Stomach smooth muscle (tissue), 2 donors: Measurements from ENCODE around the gene POMT1.
"Not testable (repeated sequence)": the region's sequence is repeated elsewhere in the genome, so short reads cannot be mapped to it uniquely, and the experiment has no call there.

Experiments
- H3K27ac ChIP-seq: one replicate; pipeline ENCODE4 v1.7.0; 2013; ENCODE audit warnings: mild to moderate bottlenecking, low read length, inconsistent platforms
- H3K27me3 ChIP-seq, 2 donors: one replicate each; pipeline ENCODE4 v1.7.0; 2013; ENCODE audit warnings: low read length in 2 of 2; ENCODE audit not compliant: insufficient read depth in 2 of 2, control insufficient read depth in 1 of 2
- H3K36me3 ChIP-seq, 2 donors: one replicate each; pipeline ENCODE4 v1.7.0; 2013; ENCODE audit warnings: low read length in 2 of 2; ENCODE audit not compliant: control insufficient read depth in 2 of 2, insufficient read depth in 2 of 2
- H3K4me1 ChIP-seq: one replicate; pipeline ENCODE4 v1.7.0; 2013; ENCODE audit warnings: low read length; ENCODE audit not compliant: control insufficient read depth, insufficient read depth
- H3K4me3 ChIP-seq, 2 donors: one replicate each; pipeline ENCODE4 v1.7.0; 2013; ENCODE audit warnings: low read length in 2 of 2
- H3K9ac ChIP-seq, 2 donors: one replicate each; pipeline ENCODE4 v1.7.0; 2013; ENCODE audit warnings: low read length in 2 of 2, mild to moderate bottlenecking in 1 of 2
- H3K9me3 ChIP-seq, 2 donors: one replicate each; pipeline ENCODE4 v1.7.0; 2013; ENCODE audit warnings: low read length in 2 of 2; ENCODE audit not compliant: control insufficient read depth in 2 of 2
- donor health status: healthy.
- donor health status: Pancreatic carcinoma.

Gene POMT1

GRCh38 chr9:131469356-131469755 lies 33.4 kb upstream of the POMT1 start:
- H3K27ac ChIP-seq: no peak overlapping the region
- peaks cover 72 to 76% of the 10 kb centered on the region in 2 donors for H3K36me3 ChIP-seq
- no peak overlapping the region for H3K4me3 ChIP-seq
- H3K9me3 ChIP-seq: no peaks in the 10 kb centered on the region
- H3K9ac ChIP-seq: no peak overlapping the region
- H3K27me3 ChIP-seq: no peaks in the 10 kb centered on the region
- H3K4me1 ChIP-seq: no peaks in the 10 kb centered on the region

GRCh38 chr9:131469951-131470350 lies 32.8 kb upstream of the POMT1 start:
- Histone ChIP-seq H3K27ac (no peak overlapping the region), H3K36me3 (peaks cover 72 to 76% of the 10 kb centered on the region in 2 donors), H3K9me3 (no peaks in the 10 kb centered on the region), H3K4me3 (no peak overlapping the region), H3K27me3 (no peaks in the 10 kb centered on the region), H3K9ac (no peak overlapping the region), H3K4me1 (no peaks in the 10 kb centered on the region)

- H3K4me3 ChIP-seq: no peak overlapping the region
- H3K9ac ChIP-seq: no peak overlapping the region
- H3K36me3 ChIP-seq: peaks cover 72 to 76% of the 10 kb centered on the region in 2 donors
- no peaks in the 10 kb centered on the region for H3K9me3 ChIP-seq
- H3K4me1 ChIP-seq: no peaks in the 10 kb centered on the region
- no peaks in the 10 kb centered on the region for H3K27me3 ChIP-seq
- no peak overlapping the region for H3K27ac ChIP-seq
These were observed 32.1 kb upstream of the POMT1 start for GRCh38 chr9:131470581-131470991.

- not testable (repeated sequence) for H3K4me3 ChIP-seq, H3K27me3 ChIP-seq, H3K27ac ChIP-seq, H3K9ac ChIP-seq, H3K9me3 ChIP-seq, H3K4me1 ChIP-seq
- H3K36me3 ChIP-seq: peaks cover 77 to 81% of the 10 kb centered on the region in 2 donors
These were observed 30.6 kb upstream of the POMT1 start for GRCh38 chr9:131472085-131472484.

- no peak overlapping the region for H3K9ac ChIP-seq
- H3K4me3 ChIP-seq: no peak overlapping the region
- no peaks in the 10 kb centered on the region for H3K27me3 ChIP-seq
- no peaks in the 10 kb centered on the region for H3K4me1 ChIP-seq
- peaks cover 76 to 81% of the 10 kb centered on the region in 2 donors for H3K36me3 ChIP-seq
- no peaks in the 10 kb centered on the region for H3K9me3 ChIP-seq
- no peak overlapping the region for H3K27ac ChIP-seq
These were observed 29.4 kb upstream of the POMT1 start for GRCh38 chr9:131473198-131473885.

- no peak overlapping the region for H3K9ac ChIP-seq
- no peaks in the 10 kb centered on the region for H3K9me3 ChIP-seq
- H3K36me3 ChIP-seq: peaks cover 77 to 80% of the 10 kb centered on the region in 2 donors
- H3K27ac ChIP-seq: no peak overlapping the region
- no peaks in the 10 kb centered on the region for H3K27me3 ChIP-seq
- no peak overlapping the region for H3K4me3 ChIP-seq
- no peaks in the 10 kb centered on the region for H3K4me1 ChIP-seq
These were observed 28.8 kb upstream of the POMT1 start for GRCh38 chr9:131473891-131474290.

GRCh38 chr9:131474711-131475110 lies 28.0 kb upstream of the POMT1 start:
- Histone ChIP-seq H3K4me1 (no peaks in the 10 kb centered on the region), H3K9me3 (no peaks in the 10 kb centered on the region), H3K27ac (no peak overlapping the region), H3K27me3 (no peaks in the 10 kb centered on the region), H3K36me3 (peaks cover 80 to 83% of the 10 kb centered on the region in 2 donors), H3K4me3 (no peak overlapping the region), H3K9ac (no peak overlapping the region)

GRCh38 chr9:131475111-131475955 lies 27.4 kb upstream of the POMT1 start:
- Histone ChIP-seq H3K4me3 (no peak overlapping the region), H3K9me3 (no peaks in the 10 kb centered on the region), H3K27ac (no peak overlapping the region), H3K27me3 (no peaks in the 10 kb centered on the region), H3K36me3 (peaks cover 79 to 82% of the 10 kb centered on the region in 2 donors), H3K9ac (no peak overlapping the region), H3K4me1 (no peaks in the 10 kb centered on the region)

- no peaks in the 10 kb centered on the region for H3K27me3 ChIP-seq
- no peaks in the 10 kb centered on the region for H3K4me1 ChIP-seq
- peaks cover 71 to 79% of the 10 kb centered on the region in 2 donors for H3K36me3 ChIP-seq
- H3K27ac ChIP-seq: no peak overlapping the region
- H3K9ac ChIP-seq: no peak overlapping the region
- no peaks in the 10 kb centered on the region for H3K9me3 ChIP-seq
- H3K4me3 ChIP-seq: no peak overlapping the region
These were observed 26.6 kb upstream of the POMT1 start for GRCh38 chr9:131475956-131476776.

- Histone ChIP-seq H3K4me1 (no peaks in the 10 kb centered on the region), H3K27me3 (no peaks in the 10 kb centered on the region), H3K4me3 (no peak overlapping the region), H3K36me3 (peaks cover 67 to 77% of the 10 kb centered on the region in 2 donors), H3K27ac (no peak overlapping the region), H3K9me3 (no peaks in the 10 kb centered on the region), H3K9ac (no peak overlapping the region)
These were observed 25.9 kb upstream of the POMT1 start for GRCh38 chr9:131476777-131477345.
